HG03196 (cell line): Measurements from ENCODE around the gene KASH5.
"Not testable (repeated sequence)": the region's sequence is repeated elsewhere in the genome, so short reads cannot be mapped to it uniquely, and the experiment has no call there.

Experiments used
- ATAC-seq: cut with Tn5 transposase; IDR thresholded peaks from one replicate; pipeline ENCODE4 v1.9.1; 2021; ENCODE audit not compliant: unreplicated experiment

Gene KASH5

GRCh38 chr19:49453013-49453756, 65.1 kb downstream of the KASH5 start, which contains the start of gene ALDH16A1:
Gene ALDH16A1, plus strand, starts transcription at chr19:49453225. Its CDS starts 107 bp downstream, at chr19:49453332.
- peak; percentile 85 for ATAC-seq

- no peak for ATAC-seq
Measured at GRCh38 chr19:49453757-49454240, 65.8 kb downstream of the KASH5 start.

DNA sequence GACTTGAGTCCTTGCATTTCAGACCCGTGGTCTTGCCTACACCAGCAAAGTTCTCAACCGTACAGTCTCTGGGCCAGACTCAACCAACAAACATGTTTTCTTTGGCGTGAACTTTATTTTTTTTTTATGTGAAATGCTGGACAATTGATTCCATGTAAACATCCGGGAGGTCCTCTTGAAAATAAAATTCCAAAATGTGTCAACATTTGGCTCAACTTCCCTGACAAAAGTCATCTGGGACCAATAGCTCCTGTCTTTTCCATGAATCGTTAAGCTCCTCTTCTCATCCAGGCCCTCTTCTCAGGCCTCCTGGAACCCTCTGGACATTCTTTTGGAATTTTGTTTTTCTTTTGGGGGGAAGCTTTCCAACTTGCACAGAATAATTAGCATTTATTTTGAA, 67.7 kb downstream of the KASH5 start:
- ATAC-seq, result no peak

DNA sequence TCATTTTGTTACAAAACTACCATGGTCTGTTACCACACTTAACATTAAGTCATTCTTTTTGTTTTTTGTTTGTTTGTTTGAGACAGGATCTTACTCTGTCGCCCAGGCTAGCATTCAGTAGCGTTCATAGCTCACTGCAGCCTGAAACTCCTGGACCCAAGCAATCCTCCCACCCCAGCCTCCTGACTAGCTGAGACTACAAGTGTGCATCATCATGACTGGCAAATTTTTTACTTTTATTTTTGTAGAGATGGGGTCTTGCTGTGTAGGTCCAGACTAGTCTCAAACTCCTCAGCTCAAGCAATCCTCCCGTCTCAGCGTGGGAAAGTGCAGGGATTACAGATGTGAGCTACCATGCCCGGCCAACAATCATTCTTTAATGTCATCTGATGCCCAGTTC, 68.3 kb downstream of the KASH5 start:
- no peak for ATAC-seq

- ATAC-seq, result no peak
Measured at GRCh38 chr19:49458567-49458903, 70.5 kb downstream of the KASH5 start.

DNA sequence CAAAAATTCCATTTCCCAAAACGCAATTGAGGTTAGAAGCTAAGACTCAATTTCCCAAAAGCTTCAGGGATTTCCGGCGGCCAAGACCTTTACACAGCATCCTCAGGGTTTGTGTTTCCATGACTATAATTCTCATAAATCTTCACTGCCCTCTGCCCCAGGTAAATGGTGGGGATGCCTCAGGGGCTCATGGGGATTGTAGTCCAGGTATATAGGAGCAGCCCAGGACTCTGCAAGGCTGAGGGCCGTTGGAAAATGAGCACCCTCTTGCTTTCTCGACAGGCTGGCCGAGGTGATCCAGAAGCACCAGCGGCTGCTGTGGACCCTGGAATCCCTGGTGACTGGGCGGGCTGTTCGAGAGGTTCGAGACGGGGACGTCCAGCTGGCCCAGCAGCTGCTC, 71.3 kb downstream of the KASH5 start:
- ATAC-seq, result no peak

DNA sequence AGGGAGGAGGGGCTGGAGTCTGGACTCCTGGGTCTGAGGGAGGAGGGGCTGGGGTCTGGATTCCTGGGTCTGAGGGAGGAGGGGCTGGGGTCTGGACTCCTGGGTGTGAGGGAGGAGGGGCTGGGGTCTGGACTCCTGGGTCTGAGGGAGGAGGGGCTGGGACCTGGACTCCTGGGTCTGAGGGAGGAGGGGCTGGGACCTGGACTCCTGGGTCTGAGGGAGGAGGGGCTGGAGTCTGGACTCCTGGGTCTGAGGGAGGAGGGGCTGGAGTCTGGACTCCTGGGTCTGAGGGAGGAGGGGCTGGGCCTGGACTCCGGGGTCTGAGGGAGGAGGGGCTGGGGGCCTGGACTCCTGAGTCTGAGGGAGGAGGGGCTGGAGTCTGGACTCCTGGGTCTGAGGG, 73.1 kb downstream of the KASH5 start:
- not testable (repeated sequence) for ATAC-seq

DNA sequence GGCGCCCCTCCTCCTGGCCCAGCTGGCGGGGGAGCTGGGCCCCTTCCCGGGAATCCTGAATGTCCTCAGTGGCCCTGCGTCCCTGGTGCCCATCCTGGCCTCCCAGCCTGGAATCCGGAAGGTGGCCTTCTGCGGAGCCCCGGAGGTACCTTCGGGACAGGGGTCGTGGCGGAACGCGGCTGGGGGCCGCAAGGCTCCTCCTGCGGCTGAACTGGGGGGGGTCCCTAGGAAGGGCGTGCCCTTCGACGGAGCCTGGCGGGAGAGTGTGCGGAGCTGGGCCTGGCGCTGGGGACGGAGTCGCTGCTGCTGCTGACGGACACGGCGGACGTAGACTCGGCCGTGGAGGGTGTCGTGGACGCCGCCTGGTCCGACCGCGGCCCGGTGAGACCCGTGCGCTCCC, 73.6 kb downstream of the KASH5 start:
- no peak for ATAC-seq

DNA sequence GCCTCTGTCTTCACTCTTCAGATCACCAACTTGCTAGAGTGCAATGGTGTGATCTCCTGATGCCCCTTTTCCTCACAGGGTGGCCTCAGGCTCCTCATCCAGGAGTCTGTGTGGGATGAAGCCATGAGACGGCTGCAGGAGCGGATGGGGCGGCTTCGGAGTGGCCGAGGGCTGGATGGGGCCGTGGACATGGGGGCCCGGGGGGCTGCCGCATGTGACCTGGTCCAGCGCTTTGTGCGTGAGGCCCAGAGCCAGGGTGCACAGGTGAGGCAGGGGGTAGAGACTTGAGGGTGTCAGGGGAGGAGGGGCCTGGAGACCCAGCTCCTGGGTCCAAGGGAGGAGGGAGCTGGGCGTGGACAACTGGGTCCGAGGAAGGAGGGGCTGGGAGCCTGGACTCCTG, 74.4 kb downstream of the KASH5 start:
- no peak for ATAC-seq

GRCh38 chr19:49463960-49464740, 76.1 kb downstream of the KASH5 start:
- ATAC-seq, result no peak

GRCh38 chr19:49465371-49465770, 77.3 kb downstream of the KASH5 start:
- no peak for ATAC-seq
